Astrocyte of the cerebellum (primary cell): ENCODE data around the gene SLC2A4RG.

Experiments
- DNase-seq: peaks from one replicate; pipeline ENCODE4 v3.0.0-alpha.2; 2011; ENCODE audit warnings: low read depth
- H3K4me3 ChIP-seq: 2 replicates; pipeline ENCODE4 v1.5.1; 2011; ENCODE audit warnings: mild to moderate bottlenecking, low read depth, low read length, moderate library complexity
- in situ Hi-C: cut with HindIII; loops from 2 replicates; pipeline ENCODE4 v1.10.0; 2017; ENCODE audit warnings: low sequenced_read_pairs
- TF ChIP-seq, protein P1 (sequence below): IDR thresholded peaks from 2 replicates; pipeline ENCODE4 v1.5.1; 2012; ENCODE audit warnings: low read length, low read depth, moderate library complexity, mild to moderate bottlenecking; ENCODE audit errors: missing control alignments

The SLC2A4RG gene

DNA sequence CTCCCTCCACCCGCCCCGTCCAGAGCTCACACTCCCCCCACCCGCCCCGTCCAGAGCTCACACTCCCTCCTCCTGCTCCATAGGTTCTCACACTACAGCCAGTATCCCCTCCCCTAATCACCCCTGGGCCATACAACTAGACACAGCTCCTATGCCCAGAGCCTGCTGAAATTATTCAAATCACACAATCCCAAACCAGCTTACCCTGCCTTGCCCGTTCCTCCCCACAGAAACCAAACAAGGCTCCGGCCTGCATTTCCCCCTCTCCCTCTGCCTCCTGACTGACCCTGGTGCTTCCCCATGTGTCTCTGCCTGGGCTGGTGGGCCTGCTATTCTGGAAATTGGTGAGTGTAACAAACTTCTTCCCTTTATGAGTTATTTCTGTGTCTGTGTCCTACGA lies 18.6 kb downstream of the SLC2A4RG start:
- DNase-seq, result no peak
- in situ Hi-C loops, result no loop called here
- TF ChIP-seq, protein P1, sequence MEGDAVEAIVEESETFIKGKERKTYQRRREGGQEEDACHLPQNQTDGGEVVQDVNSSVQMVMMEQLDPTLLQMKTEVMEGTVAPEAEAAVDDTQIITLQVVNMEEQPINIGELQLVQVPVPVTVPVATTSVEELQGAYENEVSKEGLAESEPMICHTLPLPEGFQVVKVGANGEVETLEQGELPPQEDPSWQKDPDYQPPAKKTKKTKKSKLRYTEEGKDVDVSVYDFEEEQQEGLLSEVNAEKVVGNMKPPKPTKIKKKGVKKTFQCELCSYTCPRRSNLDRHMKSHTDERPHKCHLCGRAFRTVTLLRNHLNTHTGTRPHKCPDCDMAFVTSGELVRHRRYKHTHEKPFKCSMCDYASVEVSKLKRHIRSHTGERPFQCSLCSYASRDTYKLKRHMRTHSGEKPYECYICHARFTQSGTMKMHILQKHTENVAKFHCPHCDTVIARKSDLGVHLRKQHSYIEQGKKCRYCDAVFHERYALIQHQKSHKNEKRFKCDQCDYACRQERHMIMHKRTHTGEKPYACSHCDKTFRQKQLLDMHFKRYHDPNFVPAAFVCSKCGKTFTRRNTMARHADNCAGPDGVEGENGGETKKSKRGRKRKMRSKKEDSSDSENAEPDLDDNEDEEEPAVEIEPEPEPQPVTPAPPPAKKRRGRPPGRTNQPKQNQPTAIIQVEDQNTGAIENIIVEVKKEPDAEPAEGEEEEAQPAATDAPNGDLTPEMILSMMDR, result no peak
- no peak overlapping the region for H3K4me3 ChIP-seq

DNA sequence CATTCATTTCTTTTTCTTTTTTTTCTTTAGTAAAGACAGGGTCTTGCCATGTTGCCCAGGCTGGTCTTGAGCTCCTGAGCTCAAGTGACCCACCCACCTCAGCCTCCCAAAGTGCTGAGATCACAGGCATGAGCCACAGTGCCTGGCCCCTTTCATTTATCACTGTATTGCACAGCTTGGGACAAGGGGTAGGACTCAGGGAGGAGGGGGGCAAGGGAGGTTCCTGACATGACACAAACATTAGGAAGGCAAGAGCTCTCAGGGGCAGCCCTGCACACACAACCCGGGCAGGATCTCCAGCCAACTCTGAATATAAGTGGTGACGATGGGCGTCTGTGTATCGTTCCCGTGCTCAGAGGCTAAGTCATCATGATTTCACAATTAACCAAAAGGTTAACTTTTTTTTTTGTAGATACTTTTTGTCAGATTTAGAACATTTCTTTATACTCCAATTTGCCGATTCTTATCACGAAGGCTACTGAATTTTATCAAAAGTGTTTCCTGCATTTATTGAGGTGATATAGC lies 19.9 kb downstream of the SLC2A4RG start:
- no peak overlapping the region for H3K4me3 ChIP-seq
- in situ Hi-C loops, result no loop called here
- TF ChIP-seq, protein P1, result no peak
- DNase-seq, result no peak

DNA sequence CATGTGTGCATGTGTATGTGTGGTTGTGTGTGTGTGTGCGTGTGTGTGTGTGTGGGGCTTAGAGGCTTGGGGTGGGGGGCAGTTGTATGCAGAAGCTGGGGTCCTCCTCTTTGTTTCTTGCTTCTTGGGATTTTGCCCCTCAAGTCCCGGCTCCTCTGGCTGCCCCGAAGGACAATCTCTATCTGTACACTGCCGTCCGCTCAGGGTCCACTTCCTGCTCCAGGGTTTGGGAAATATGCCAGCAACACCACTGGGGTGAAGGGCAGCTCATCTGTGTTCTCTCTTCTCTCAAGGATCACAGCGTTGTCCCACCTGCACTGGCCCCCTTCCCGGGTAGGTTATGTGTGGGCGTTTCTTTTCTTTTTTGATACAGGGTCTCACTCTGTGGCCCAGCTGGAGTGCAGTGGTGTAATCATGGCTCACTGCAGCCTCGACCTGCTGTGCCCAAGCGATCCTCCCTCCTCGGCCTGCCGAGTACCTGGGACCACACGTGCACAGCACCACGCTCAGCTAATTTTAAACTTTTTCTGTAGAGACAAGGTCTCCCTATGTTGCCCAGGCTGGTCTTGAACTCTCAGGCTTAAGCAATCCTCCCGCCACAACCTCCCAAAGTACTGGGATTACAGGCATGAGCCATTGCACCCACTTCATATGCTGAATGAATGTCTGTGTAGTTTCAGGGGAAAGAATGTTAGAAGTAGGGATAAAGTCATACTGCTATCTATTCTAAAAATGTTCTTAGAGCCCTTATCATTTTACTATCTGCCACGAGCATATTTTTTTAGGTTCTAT lies 25.7 kb downstream of the SLC2A4RG start:
- no peak overlapping the region for H3K4me3 ChIP-seq
- TF ChIP-seq, protein P1, result no peak
- no peak for DNase-seq
- in situ Hi-C loops, result no loop called here

DNA sequence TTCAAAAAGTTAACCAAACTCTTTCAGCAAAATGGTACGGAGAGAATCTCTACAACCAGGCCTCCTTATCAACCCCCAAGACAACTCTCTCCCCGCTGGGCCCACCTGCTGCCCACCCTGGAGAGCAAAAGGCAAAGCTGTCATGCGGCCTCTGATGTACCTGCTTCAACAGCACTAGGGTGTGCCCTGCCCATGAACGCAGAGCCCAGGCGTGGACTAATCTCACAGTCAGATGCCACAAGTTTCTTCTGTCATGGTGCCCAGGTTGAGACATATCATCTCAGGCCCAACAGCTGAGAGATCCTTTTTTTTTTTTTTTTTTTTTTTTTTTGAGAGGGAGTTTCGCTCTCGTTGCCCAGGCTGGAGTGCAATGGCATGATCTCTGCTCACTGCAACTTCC lies 26.3 kb downstream of the SLC2A4RG start:
- in situ Hi-C loops, result no loop called here

DNA sequence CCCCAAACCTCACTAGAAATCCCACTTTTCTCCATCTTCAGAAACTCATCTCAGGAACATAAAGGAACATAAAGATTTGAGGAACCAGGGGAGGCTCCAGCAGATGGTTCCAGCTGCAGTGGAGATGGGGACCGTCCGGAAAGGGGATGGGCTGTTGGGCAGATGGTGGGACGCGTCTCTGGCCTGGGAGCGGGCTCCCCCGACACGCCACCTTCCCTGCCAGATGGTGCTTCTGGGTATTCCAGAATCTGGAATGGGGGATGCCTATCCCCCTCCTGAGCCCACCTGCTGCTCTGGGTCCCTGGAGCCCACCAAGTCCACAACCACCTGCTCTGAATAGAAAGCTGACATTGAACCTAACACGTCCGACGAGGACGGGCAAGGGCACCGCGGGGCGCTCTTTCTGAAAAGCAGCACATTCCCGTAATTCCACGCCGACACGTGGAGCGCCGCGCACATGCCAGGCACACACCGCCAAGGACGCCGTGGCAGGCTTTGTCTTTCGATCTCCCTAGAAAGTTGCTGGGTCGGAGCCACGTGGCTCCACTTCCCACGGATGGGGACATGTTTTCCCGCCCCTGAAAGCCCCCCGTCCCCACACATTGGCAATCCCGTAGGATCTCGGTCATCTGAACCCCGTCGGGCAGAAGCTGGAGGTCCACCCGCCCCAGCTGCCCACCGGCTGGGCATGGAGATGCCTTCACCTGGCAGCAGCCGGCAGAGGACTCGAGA lies 27.3 kb downstream of the SLC2A4RG start:
- no peak for DNase-seq
- TF ChIP-seq, protein P1, result no peak
- no peak overlapping the region for H3K4me3 ChIP-seq
- in situ Hi-C loops, result no loop called here

More for the DNA sequence above, 26.3 kb downstream of the SLC2A4RG start:
- no peak for DNase-seq
- TF ChIP-seq, protein P1, result no peak
- no peak overlapping the region for H3K4me3 ChIP-seq

DNA sequence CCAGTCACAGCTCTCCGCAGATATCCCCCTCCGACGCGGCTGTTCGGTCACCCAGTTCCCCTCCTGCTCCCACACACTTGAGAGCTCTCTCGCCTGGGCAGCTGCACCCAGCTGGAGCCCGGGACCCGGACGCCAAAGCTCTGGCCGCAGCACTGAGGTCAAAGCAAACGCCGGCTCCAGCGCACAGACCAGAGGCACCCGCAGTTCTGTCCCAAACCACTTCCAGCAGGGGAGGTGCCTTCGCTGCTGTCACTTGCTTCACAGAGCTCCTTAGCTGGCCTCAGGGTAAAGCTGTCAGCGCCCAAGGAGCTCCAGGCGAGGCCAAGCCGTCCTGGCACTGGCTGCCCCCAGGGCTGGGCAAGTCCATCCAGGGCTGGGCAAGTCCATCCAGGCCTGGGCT lies 27.9 kb downstream of the SLC2A4RG start:
- no peak overlapping the region for H3K4me3 ChIP-seq
- TF ChIP-seq, protein P1, result no peak
- no peak for DNase-seq
- in situ Hi-C loops, result no loop called here
